HG02588 (cell line): ENCODE measurements around the gene KCNQ1.

Experiments
- ATAC-seq: cut with Tn5 transposase; IDR thresholded peaks from one replicate; pipeline ENCODE4 v1.9.1; 2021; ENCODE audit warnings: mild to moderate bottlenecking, moderate library complexity; ENCODE audit not compliant: unreplicated experiment

The KCNQ1 gene

GRCh38 chr11:2661173-2662023, 216.6 kb downstream of the KCNQ1 start:
- ATAC-seq = no peak

- no peak for ATAC-seq
Observed at GRCh38 chr11:2662024-2662312, 217.2 kb downstream of the KCNQ1 start.

- no peak for ATAC-seq
Observed at GRCh38 chr11:2662430-2663299, 217.9 kb downstream of the KCNQ1 start.

GRCh38 chr11:2663506-2663905, 218.7 kb downstream of the KCNQ1 start:
- ATAC-seq = no peak

- ATAC-seq = no peak
Observed at GRCh38 chr11:2663915-2664314, 219.1 kb downstream of the KCNQ1 start.

GRCh38 chr11:2664376-2664775, 219.6 kb downstream of the KCNQ1 start:
- ATAC-seq = no peak

- no peak for ATAC-seq
Observed at GRCh38 chr11:2664791-2665525, 220.2 kb downstream of the KCNQ1 start.

- no peak for ATAC-seq
Observed at GRCh38 chr11:2665526-2666400, 221.0 kb downstream of the KCNQ1 start.

GRCh38 chr11:2666401-2666741, 221.6 kb downstream of the KCNQ1 start:
- no peak for ATAC-seq

GRCh38 chr11:2666828-2667570, 222.2 kb downstream of the KCNQ1 start:
- ATAC-seq = no peak

- no peak for ATAC-seq
Observed at GRCh38 chr11:2667940-2668339, 223.1 kb downstream of the KCNQ1 start.

GRCh38 chr11:2668876-2669275, 224.1 kb downstream of the KCNQ1 start:
- ATAC-seq = no peak

GRCh38 chr11:2669634-2670469, 225.0 kb downstream of the KCNQ1 start:
- ATAC-seq = no peak

- ATAC-seq = no peak
Observed at GRCh38 chr11:2670541-2671100, 225.8 kb downstream of the KCNQ1 start.

- ATAC-seq = no peak
Observed at GRCh38 chr11:2671748-2672147, 226.9 kb downstream of the KCNQ1 start.

GRCh38 chr11:2672553-2673249, 227.9 kb downstream of the KCNQ1 start:
- no peak for ATAC-seq

GRCh38 chr11:2673250-2673610, 228.4 kb downstream of the KCNQ1 start:
- ATAC-seq = no peak

GRCh38 chr11:2673871-2674471, 229.2 kb downstream of the KCNQ1 start:
- ATAC-seq = no peak
